GM19467 (cell line): Measurements from ENCODE around the gene SH3BP4.

Experiments used
- ATAC-seq: cut with Tn5 transposase; IDR thresholded peaks from one replicate; pipeline ENCODE4 v1.9.1; 2021; ENCODE audit warnings: mild to moderate bottlenecking, moderate library complexity; ENCODE audit not compliant: unreplicated experiment

SH3BP4 gene

GRCh38 chr2:234996069-234996940 lies 44.5 kb downstream of the SH3BP4 start:
- no peak for ATAC-seq

GRCh38 chr2:234996941-234997270 lies 45.1 kb downstream of the SH3BP4 start:
- ATAC-seq, result no peak

GRCh38 chr2:234997389-234997788 lies 45.6 kb downstream of the SH3BP4 start:
- ATAC-seq, result no peak

- no peak for ATAC-seq
Measured at GRCh38 chr2:234998404-234999211, 46.8 kb downstream of the SH3BP4 start.

GRCh38 chr2:234999740-235000425 lies 48.1 kb downstream of the SH3BP4 start:
- ATAC-seq, result no peak

- ATAC-seq, result no peak
Measured at GRCh38 chr2:235000426-235001236, 48.8 kb downstream of the SH3BP4 start.

GRCh38 chr2:235001237-235002133 lies 49.7 kb downstream of the SH3BP4 start:
- ATAC-seq, result no peak

- no peak for ATAC-seq
Measured at GRCh38 chr2:235002198-235003095, 50.6 kb downstream of the SH3BP4 start.

- ATAC-seq, result no peak
Measured at GRCh38 chr2:235003096-235003775, 51.4 kb downstream of the SH3BP4 start.

GRCh38 chr2:235004329-235004903 lies 52.6 kb downstream of the SH3BP4 start:
- ATAC-seq, result no peak

- ATAC-seq, result no peak
Measured at GRCh38 chr2:235005023-235005422, 53.2 kb downstream of the SH3BP4 start.

GRCh38 chr2:235005603-235006259 lies 53.9 kb downstream of the SH3BP4 start:
- ATAC-seq, result no peak

GRCh38 chr2:235006461-235006860 lies 54.6 kb downstream of the SH3BP4 start:
- no peak for ATAC-seq

- no peak for ATAC-seq
Measured at GRCh38 chr2:235006986-235007385, 55.2 kb downstream of the SH3BP4 start.

GRCh38 chr2:235007664-235008457 lies 56.0 kb downstream of the SH3BP4 start:
- no peak for ATAC-seq

GRCh38 chr2:235008584-235009044 lies 56.8 kb downstream of the SH3BP4 start:
- no peak for ATAC-seq
